GM18873 (cell line): ENCODE results near the gene EMD.
"Not testable (repeated sequence)": the region's sequence is repeated elsewhere in the genome, so short reads cannot be mapped to it uniquely, and the experiment has no call there.

ENCODE experiments used
- ATAC-seq: cut with Tn5 transposase; IDR thresholded peaks from one replicate; pipeline ENCODE4 v1.9.1; 2021; ENCODE audit warnings: mild to moderate bottlenecking, moderate library complexity, moderate number of reproducible peaks; ENCODE audit not compliant: unreplicated experiment, low FRiP score

The EMD gene

GRCh38 chrX:154378799-154379568 is at the start of gene EMD:
TSS of gene EMD (plus strand) at chrX:154379295. CDS start at chrX:154379485, 190 bp downstream.
- peak; percentile 82 for ATAC-seq

- no peak for ATAC-seq
Observed at GRCh38 chrX:154332561-154332960, 46.5 kb upstream of the EMD start.

- no peak for ATAC-seq
Observed at GRCh38 chrX:154333116-154333515, 46.0 kb upstream of the EMD start.

GRCh38 chrX:154333837-154334271 is 45.2 kb upstream of the EMD start:
- no peak for ATAC-seq

- ATAC-seq, result no peak
Observed at GRCh38 chrX:154334496-154334895, 44.6 kb upstream of the EMD start.

- peak; percentile 60 for ATAC-seq
Observed at GRCh38 chrX:154341399-154342298, 37.4 kb upstream of the EMD start.

GRCh38 chrX:154343063-154343462 is 36.0 kb upstream of the EMD start:
- not testable (repeated sequence) for ATAC-seq

GRCh38 chrX:154343620-154344019 is 35.5 kb upstream of the EMD start:
- not testable (repeated sequence) for ATAC-seq

GRCh38 chrX:154348114-154348531 is 31.0 kb upstream of the EMD start:
- no peak for ATAC-seq

GRCh38 chrX:154348646-154349358 is 30.3 kb upstream of the EMD start:
- no peak for ATAC-seq

GRCh38 chrX:154349359-154349935 is 29.6 kb upstream of the EMD start:
- ATAC-seq, result no peak

GRCh38 chrX:154349979-154350378 is 29.1 kb upstream of the EMD start:
- no peak for ATAC-seq

GRCh38 chrX:154350429-154351182 is 28.5 kb upstream of the EMD start:
- no peak for ATAC-seq

- ATAC-seq, result no peak
Observed at GRCh38 chrX:154351183-154352011, 27.7 kb upstream of the EMD start.

GRCh38 chrX:154352012-154352401 is 27.1 kb upstream of the EMD start:
- ATAC-seq, result no peak

- ATAC-seq, result no peak
Observed at GRCh38 chrX:154352466-154352865, 26.6 kb upstream of the EMD start.

GRCh38 chrX:154353172-154353843 is 25.8 kb upstream of the EMD start:
- ATAC-seq, result no peak

- no peak for ATAC-seq
Observed at GRCh38 chrX:154354013-154354412, 25.1 kb upstream of the EMD start.
